Body of pancreas (tissue), 4 donors: ENCODE data around the gene FAM177B. TPM values are rescaled to one million over a fixed set of nuclear protein-coding genes. Genes with fewer than 3 reads are reported as not detected.

Experiments
- ATAC-seq: fragments of 150-250 bp; one replicate; pipeline ENCODE4 v1.9.1; 2016
- DNase-seq, 4 donors: peaks; one replicate each; pipeline ENCODE4 v3.0.0-alpha.2; 2019
- H3K27ac ChIP-seq, 4 donors: fragments of 200-600 bp; sonication (generic); 1 replicate in 3 of 4; 2 replicates in 1 of 4; pipeline versions ENCODE4 v1.5.1 to v1.6.1; 2016 to 2019; ENCODE audit warnings: mild to moderate bottlenecking in 1 of 4, mixed read lengths in 1 of 4, moderate library complexity in 1 of 4
- H3K27me3 ChIP-seq, 2 donors: fragments of 200-600 bp; sonication (generic); one replicate each; pipeline ENCODE4 v1.6.0; 2016; ENCODE audit warnings: mild to moderate bottlenecking in 1 of 2
- H3K36me3 ChIP-seq, 2 donors: fragments of 200-600 bp; sonication (generic); replicated peaks in 1 of 2; 2 replicates each; pipeline ENCODE4 v1.5.1; 2016; ENCODE audit warnings: low read depth in 2 of 2; ENCODE audit not compliant: insufficient read depth in 1 of 2
- H3K4me1 ChIP-seq: fragments of 200-600 bp; sonication (generic); one replicate; pipeline ENCODE4 v1.6.0; 2016
- H3K4me3 ChIP-seq, 2 donors: fragments of 200-600 bp; sonication (generic); 1 replicate in 1 of 2; 2 replicates in 1 of 2; pipeline ENCODE4 v1.5.1; 2016 to 2019
- H3K9me3 ChIP-seq, 3 donors: fragments of 200-600 bp; sonication (generic); 1 replicate in 2 of 3; 2 replicates in 1 of 3; pipeline ENCODE4 v1.5.1; 2016
- POLR2A ChIP-seq, 3 donors: fragments of 450-650 bp; IDR thresholded peaks; one replicate each; pipeline ENCODE4 v1.6.1; 2016; ENCODE audit warnings: antibody characterized with exemption in 3 of 3, mild to moderate bottlenecking in 2 of 3
- WGBS, 2 donors: methylation state at CpG; one replicate each; pipeline ENCODE4 v1.1.5; 2017; 5-methylcytosine and 5-hydroxymethylcytosine counted together
- intact Hi-C: fragments of 100-400 bp; cut with DNase I; formaldehyde crosslinking; loops from one replicate; pipeline ENCODE4 v1.15.1; 2023
- total RNA-seq, 2 donors: library from RNA; depleted of rRNA; stranded (reverse); fragments of >200 nt; gene quantifications; one replicate each; pipeline ENCODE4 v1.1.0, GENCODE V29; 2016
- TF ChIP-seq, protein P1 (sequence below), 7 experiments: fragments of 450-650 bp in 4 of 7; fragments of 200-600 bp in 3 of 7; sonication (generic) in 3 of 7; IDR thresholded peaks; one replicate each; pipeline ENCODE4 v1.5.1; 2016 to 2019; ENCODE audit warnings: antibody characterized with exemption in 7 of 7

The FAM177B gene
- total RNA-seq, 2 donors from 2014 or later, result 3.4 TPM; not detected in 1

- H3K9me3 ChIP-seq, result no peaks in the 10 kb centered on the region
- ATAC-seq (no peak), DNase-seq (no peak)
- no peak for TF ChIP-seq POLR2A (IDR thresholded peaks at IDR 0.05)
- TF ChIP-seq, protein P1, sequence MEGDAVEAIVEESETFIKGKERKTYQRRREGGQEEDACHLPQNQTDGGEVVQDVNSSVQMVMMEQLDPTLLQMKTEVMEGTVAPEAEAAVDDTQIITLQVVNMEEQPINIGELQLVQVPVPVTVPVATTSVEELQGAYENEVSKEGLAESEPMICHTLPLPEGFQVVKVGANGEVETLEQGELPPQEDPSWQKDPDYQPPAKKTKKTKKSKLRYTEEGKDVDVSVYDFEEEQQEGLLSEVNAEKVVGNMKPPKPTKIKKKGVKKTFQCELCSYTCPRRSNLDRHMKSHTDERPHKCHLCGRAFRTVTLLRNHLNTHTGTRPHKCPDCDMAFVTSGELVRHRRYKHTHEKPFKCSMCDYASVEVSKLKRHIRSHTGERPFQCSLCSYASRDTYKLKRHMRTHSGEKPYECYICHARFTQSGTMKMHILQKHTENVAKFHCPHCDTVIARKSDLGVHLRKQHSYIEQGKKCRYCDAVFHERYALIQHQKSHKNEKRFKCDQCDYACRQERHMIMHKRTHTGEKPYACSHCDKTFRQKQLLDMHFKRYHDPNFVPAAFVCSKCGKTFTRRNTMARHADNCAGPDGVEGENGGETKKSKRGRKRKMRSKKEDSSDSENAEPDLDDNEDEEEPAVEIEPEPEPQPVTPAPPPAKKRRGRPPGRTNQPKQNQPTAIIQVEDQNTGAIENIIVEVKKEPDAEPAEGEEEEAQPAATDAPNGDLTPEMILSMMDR (IDR thresholded peaks at IDR 0.05), result no peak
- no peaks in the 10 kb centered on the region for H3K27me3 ChIP-seq
- H3K27ac ChIP-seq, result no peak overlapping the region
- intact Hi-C loops, result no loop called here
- no peaks in the 10 kb centered on the region for H3K36me3 ChIP-seq
- no peaks in the 10 kb centered on the region for H3K4me1 ChIP-seq
- no peak overlapping the region for H3K4me3 ChIP-seq
- 44 to 48% methylated on average over 1 of the region's 1 CpG for WGBS, 2 donors
Measured at GRCh38 chr1:222750651-222751050, 13.6 kb downstream of the FAM177B start.

DNA sequence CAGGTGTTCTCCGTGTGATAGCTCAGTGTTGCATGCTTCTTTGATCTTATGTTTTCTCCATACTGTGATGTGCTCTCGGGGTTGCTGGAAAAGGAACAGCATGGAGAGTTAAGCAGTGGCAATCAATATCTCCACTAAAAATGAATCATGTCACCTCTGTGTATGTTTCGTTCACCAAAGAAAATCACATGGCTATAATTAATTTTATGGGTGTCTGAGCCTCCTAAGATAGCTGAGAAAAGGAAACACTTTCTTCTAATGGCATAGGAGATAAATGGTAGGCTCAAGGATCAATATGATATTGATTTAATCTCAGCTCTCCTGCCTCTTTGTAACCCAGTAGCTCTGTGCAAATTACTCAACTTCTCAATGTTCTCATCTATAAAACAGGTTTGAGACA is 14.3 kb downstream of the FAM177B start:
- no peaks in the 10 kb centered on the region for H3K27me3 ChIP-seq
- no peak overlapping the region for H3K4me3 ChIP-seq
- intact Hi-C loops, result no loop called here
- DNase-seq, result no peak
- no peaks in the 10 kb centered on the region for H3K36me3 ChIP-seq
- TF ChIP-seq, protein P1 (IDR thresholded peaks at IDR 0.05), result no peak
- TF ChIP-seq POLR2A (IDR thresholded peaks at IDR 0.05), result no peak
- H3K27ac ChIP-seq, result no peak overlapping the region
- H3K4me1 ChIP-seq, result no peaks in the 10 kb centered on the region
- no peaks in the 10 kb centered on the region for H3K9me3 ChIP-seq
- 49 to 56% methylated on average over 3 of the region's 3 CpGs for WGBS, 2 donors
- no peak for ATAC-seq

DNA sequence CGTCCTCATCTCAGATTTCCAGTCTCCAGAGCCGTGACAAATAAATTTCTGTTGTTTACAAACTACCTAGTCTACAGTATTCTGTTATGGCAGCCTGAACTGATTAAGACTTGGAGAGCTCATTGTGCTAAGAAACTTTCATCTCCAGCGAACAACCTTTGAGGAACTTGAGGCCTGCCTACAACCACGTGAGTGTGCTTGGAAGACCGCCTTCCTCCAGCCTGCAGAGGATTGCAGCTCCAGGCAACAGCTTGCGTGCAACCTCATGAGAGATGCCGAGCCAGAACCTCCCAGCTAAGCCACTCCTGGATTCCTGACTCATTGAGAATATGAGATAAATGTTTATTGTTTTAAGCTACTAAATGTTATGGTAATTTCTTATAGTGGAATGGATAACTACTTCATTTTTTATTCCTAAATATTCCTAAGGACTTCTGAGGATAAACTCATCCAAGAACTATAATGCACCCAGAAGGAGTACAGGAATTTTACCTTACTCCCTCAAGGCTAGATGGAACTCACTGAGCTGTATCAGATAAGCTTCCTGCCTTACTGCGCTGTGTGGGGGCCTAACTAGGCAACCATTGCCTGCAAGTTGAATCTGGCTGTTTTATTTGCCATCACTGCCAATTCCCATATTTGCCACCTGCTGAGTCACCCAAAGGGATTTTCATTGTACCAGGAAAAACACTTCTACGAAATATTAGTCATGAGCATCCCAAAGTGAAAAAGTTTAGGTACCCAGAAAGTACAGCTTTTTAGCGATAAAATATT is 17.6 kb downstream of the FAM177B start:
- 80 to 83% methylated on average over 10 of the region's 10 CpGs for WGBS, 2 donors
- DNase-seq (peak in 3 of 4 donors; percentile 21 to 59 (median 24)), ATAC-seq (no peak)
- Histone ChIP-seq H3K4me1 (no peaks in the 10 kb centered on the region), H3K27ac (no peak overlapping the region), H3K9me3 (no peaks in the 10 kb centered on the region), H3K36me3 (no peaks in the 10 kb centered on the region), H3K4me3 (no peak overlapping the region), H3K27me3 (no peaks in the 10 kb centered on the region)
- TF ChIP-seq POLR2A (IDR thresholded peaks at IDR 0.05), result no peak
- TF ChIP-seq, protein P1 (IDR thresholded peaks at IDR 0.05), result no peak
- intact Hi-C loops, result no loop called here

GRCh38 chr1:222757646-222758268 is 20.8 kb downstream of the FAM177B start:
- no peak overlapping the region for H3K27ac ChIP-seq
- DNase-seq, result peak in 1 of 4 donors; percentile 13
- 78 to 84% methylated on average over 10 of the region's 10 CpGs for WGBS, 2 donors

DNA sequence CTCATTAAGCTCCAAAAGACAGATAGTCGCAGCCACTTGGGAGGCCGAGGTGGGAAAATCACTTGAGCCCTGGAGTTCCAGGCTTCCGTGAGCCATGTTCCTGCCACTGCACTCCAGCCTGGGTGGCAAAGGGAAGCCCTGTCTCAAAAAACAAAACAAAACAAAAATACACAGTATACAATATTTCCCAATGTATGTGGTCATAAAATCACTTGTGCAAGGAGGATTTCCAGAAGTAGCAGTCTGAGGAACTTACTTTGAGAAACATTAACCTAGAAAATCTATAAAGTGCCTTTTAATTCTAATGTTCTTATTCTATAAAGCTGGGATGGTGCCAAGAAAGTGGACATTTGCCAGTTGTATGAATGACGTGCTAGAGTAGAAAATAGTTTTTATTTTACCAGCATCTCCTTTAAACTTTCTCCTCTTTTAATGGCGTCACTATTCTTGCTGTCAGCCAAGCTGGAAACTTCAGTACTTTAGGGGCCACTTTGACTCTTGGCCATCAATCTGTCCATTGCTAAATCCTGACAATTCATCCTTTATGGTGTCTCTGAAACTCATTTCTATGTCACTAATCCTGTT is 22.5 kb downstream of the FAM177B start:
- no peaks in the 10 kb centered on the region for H3K27me3 ChIP-seq
- H3K27ac ChIP-seq, result no peak overlapping the region
- no peak overlapping the region for H3K4me3 ChIP-seq
- no peaks in the 10 kb centered on the region for H3K9me3 ChIP-seq
- H3K36me3 ChIP-seq, result no peaks in the 10 kb centered on the region
- whole genome bisulfite sequencing, 2 donors, result 74 to 80% methylated on average over 5 of the region's 5 CpGs
- TF ChIP-seq POLR2A (IDR thresholded peaks at IDR 0.05), result no peak
- TF ChIP-seq, protein P1 (IDR thresholded peaks at IDR 0.05), result no peak
- ATAC-seq, result no peak
- intact Hi-C loops, result no loop called here
- H3K4me1 ChIP-seq, result no peaks in the 10 kb centered on the region
- DNase-seq, result no peak

More at GRCh38 chr1:222757646-222758268, 20.8 kb downstream of the FAM177B start:
- TF ChIP-seq POLR2A (IDR thresholded peaks at IDR 0.05), result no peak
- intact Hi-C loops, result no loop called here
- no peaks in the 10 kb centered on the region for H3K9me3 ChIP-seq
- ATAC-seq, result peak; percentile 47
- no peak overlapping the region for H3K4me3 ChIP-seq
- H3K36me3 ChIP-seq, result no peaks in the 10 kb centered on the region
- H3K4me1 ChIP-seq, result no peaks in the 10 kb centered on the region
- H3K27me3 ChIP-seq, result no peaks in the 10 kb centered on the region
